Keratinocyte (primary cell): ENCODE measurements around the gene CCDC61. TPM values are rescaled to one million over a fixed set of nuclear protein-coding genes. Genes with fewer than 3 reads are reported as not detected.

Experiments
- DNase-seq: peaks from one replicate; pipeline ENCODE4 v3.0.0-alpha.2; 2011; ENCODE audit warnings: low read depth, missing footprints, low spot score
- FAIRE-seq: peaks from 2 replicates; lab custom pipeline; 2011; peaks lifted over from hg19 to GRCh38; lab: Jason Lieb, UNC
- H2AFZ ChIP-seq: 2 replicates; pipeline ENCODE4 v1.6.0; 2012; ENCODE audit warnings: low read length, control low read depth, inconsistent platforms; ENCODE audit not compliant: control insufficient read depth
- H3K27ac ChIP-seq: 2 replicates; pipeline ENCODE4 v1.5.1; 2011; ENCODE audit warnings: low read length; ENCODE audit not compliant: control insufficient read depth, insufficient read depth
- H3K27me3 ChIP-seq: 3 replicates; pipeline ENCODE4 v1.6.0; 2011; ENCODE audit warnings: low read length; ENCODE audit not compliant: control insufficient read depth, insufficient read depth; ENCODE audit errors: extremely low read depth
- H3K36me3 ChIP-seq, 2 experiments: 2 replicates in 1 of 2; 3 replicates in 1 of 2; pipeline ENCODE4 v1.5.1; 2011; ENCODE audit warnings: low read length in 2 of 2, mild to moderate bottlenecking in 1 of 2; ENCODE audit not compliant: control insufficient read depth in 2 of 2, insufficient read depth in 2 of 2; ENCODE audit errors: extremely low read depth in 1 of 2
- H3K4me1 ChIP-seq: 3 replicates; pipeline ENCODE4 v1.5.1; 2011; ENCODE audit warnings: low read length; ENCODE audit not compliant: control insufficient read depth, insufficient read depth; ENCODE audit errors: extremely low read depth
- H3K4me2 ChIP-seq: 3 replicates; pipeline ENCODE4 v1.6.0; 2011; ENCODE audit warnings: low read depth, low read length; ENCODE audit not compliant: control insufficient read depth, insufficient read depth; ENCODE audit errors: extremely low read depth
- H3K4me3 ChIP-seq, 3 experiments: fragments of 200-600 bp in 1 of 3; sonication (generic) in 1 of 3; 2 replicates in 2 of 3; 3 replicates in 1 of 3; pipeline ENCODE4 v1.5.1; 2011 to 2016; ENCODE audit warnings: low read length in 3 of 3, mild to moderate bottlenecking in 3 of 3, control low read depth in 2 of 3, inconsistent platforms in 1 of 3, low read depth in 1 of 3, mixed read lengths in 1 of 3, mixed run types in 1 of 3, moderate library complexity in 1 of 3; ENCODE audit not compliant: control insufficient read depth in 2 of 3, insufficient read depth in 2 of 3; ENCODE audit errors: extremely low read depth in 1 of 3
- H3K79me2 ChIP-seq: 2 replicates; pipeline ENCODE4 v1.6.0; 2012; ENCODE audit warnings: low read length; ENCODE audit not compliant: control insufficient read depth, insufficient read depth
- H3K9ac ChIP-seq: 3 replicates; pipeline ENCODE4 v1.6.0; 2011; ENCODE audit warnings: low read length; ENCODE audit not compliant: control insufficient read depth, insufficient read depth; ENCODE audit errors: extremely low read depth
- H3K9me1 ChIP-seq: 3 replicates; pipeline ENCODE4 v1.6.0; 2011; ENCODE audit warnings: low read length; ENCODE audit not compliant: control insufficient read depth, insufficient read depth; ENCODE audit errors: extremely low read depth
- H3K9me3 ChIP-seq: 2 replicates; pipeline ENCODE4 v1.5.1; 2012; ENCODE audit warnings: low read depth, low read length; ENCODE audit not compliant: control insufficient read depth
- H4K20me1 ChIP-seq: 3 replicates; pipeline ENCODE4 v1.6.0; 2011; ENCODE audit warnings: low read length; ENCODE audit not compliant: control insufficient read depth, insufficient read depth; ENCODE audit errors: extremely low read depth
- CTCF ChIP-seq, 3 experiments: IDR thresholded peaks in 1 of 3; conservative IDR thresholded peaks in 1 of 3; optimal IDR thresholded peaks in 1 of 3; 2 replicates in 2 of 3; 3 replicates in 1 of 3; pipeline versions ENCODE3 to v1.5.1; 2011; ENCODE audit warnings: low read length in 3 of 3, mild to moderate bottlenecking in 3 of 3, moderate library complexity in 2 of 3, control low read depth in 1 of 3, inconsistent platforms in 1 of 3; ENCODE audit not compliant: insufficient read depth in 2 of 3; ENCODE audit errors: extremely low read depth in 1 of 3
- EZH2 ChIP-seq: IDR thresholded peaks from one replicate; pipeline ENCODE4 v1.6.1; 2012; ENCODE audit warnings: inconsistent platforms, mild to moderate bottlenecking, low read length, moderate library complexity
- dilution Hi-C: fragments of 300-500 bp; cut with MboI; formaldehyde crosslinking; loops from one replicate; pipeline ENCODE4 v1.7.0; 2020; ENCODE audit warnings: low sequenced_read_pairs; ENCODE audit not compliant: extremely low pct_ligation_motif_present
- polyA minus RNA-seq, 3 experiments: library from RNA; depleted of rRNA, polyadenylated mRNA; stranded (reverse); fragments of >200 nt; gene quantifications; 1 replicate in 1 of 3; 2 replicates in 1 of 3; 3 replicates in 1 of 3; pipeline ENCODE4 v1.2.3, GENCODE V29; 2011
- polyA plus RNA-seq, 5 experiments: library from polyadenylated mRNA; depleted of rRNA in 3 of 5; stranded (reverse) in 3 of 5; stranded (forward) in 1 of 5; unstranded in 1 of 5; fragments of >200 nt; gene quantifications; 1 replicate in 1 of 5; 2 replicates in 3 of 5; 3 replicates in 1 of 5; pipeline versions ENCODE4 v1.2.1 to v1.2.3, GENCODE V29; 2011 to 2012; ENCODE audit warnings: missing spikeins in 2 of 5, low read depth in 1 of 5, low replicate concordance in 1 of 5

The CCDC61 gene
- polyA plus RNA-seq (5.2 to 6.1 TPM (median 5.8 TPM) in 3 replicates), polyA minus RNA-seq (2.7 to 6.8 TPM (median 3.1 TPM) in 3 replicates)
- polyA plus RNA-seq (2011; ENCODE audit: low read depth) = 1.4 TPM
- polyA plus RNA-seq (2011; cell fraction: cytosol; rRNA removed) = 1.9 and 3.5 TPM in 2 replicates
- 8.6 and 10.5 TPM in 2 replicates for polyA plus RNA-seq (2011; cell fraction: nucleus; rRNA removed)
- 5.0 and 10.0 TPM in 2 replicates for polyA plus RNA-seq (2012; ENCODE audit: low replicate concordance)
- polyA minus RNA-seq (2011; cell fraction: cytosol; rRNA and poly(A)+ RNA removed) = 4.8 TPM
- 6.1 and 9.0 TPM in 2 replicates for polyA minus RNA-seq (2011; cell fraction: nucleus; rRNA and poly(A)+ RNA removed)

- H3K9me1 ChIP-seq = peaks cover 2% of the 10 kb centered on the region
- H3K9ac ChIP-seq = peak within 1 kb of the TSS; percentile 88
- H3K9me3 ChIP-seq = no peaks in the 10 kb centered on the region
- peak within 1 kb of the TSS; percentile 75 for H2AFZ ChIP-seq
- dilution Hi-C loops = no loop called here
- H4K20me1 ChIP-seq = no peaks in the 10 kb centered on the region
- DNase-seq (peak; percentile 99), FAIRE-seq (peak; percentile 94)
- H3K79me2 ChIP-seq = peaks cover 2% of the 10 kb centered on the region
- H3K4me2 ChIP-seq = peak within 1 kb of the TSS; percentile 95
- H3K4me1 ChIP-seq = peaks cover 9% of the 10 kb centered on the region
- peak within 1 kb of the TSS; percentile 83 to 88 (median 86) for H3K4me3 ChIP-seq
- H3K27me3 ChIP-seq = no peaks in the 10 kb centered on the region
- H3K27ac ChIP-seq = peak within 1 kb of the TSS; percentile 74
- TF ChIP-seq CTCF (optimal IDR thresholded peaks at IDR 0.05 in 1 of 3, IDR thresholded peaks at IDR 0.05 in 1 of 3, conservative IDR thresholded peaks at IDR 0.05 in 1 of 3; ENCODE audit: extremely low read depth in 1 of 3, insufficient read depth in 2 of 3, low read length in 3 of 3) (no peak), EZH2 (no peak)
- peaks cover 0 to 4% of the 10 kb centered on the region in 2 experiments for H3K36me3 ChIP-seq
Observed at GRCh38 chr19:45994998-45995714, at the start of gene CCDC61. CCDC61 (plus strand) TSS chr19:45995467; CDS start chr19:46003019, 7,552 bp downstream.

DNA sequence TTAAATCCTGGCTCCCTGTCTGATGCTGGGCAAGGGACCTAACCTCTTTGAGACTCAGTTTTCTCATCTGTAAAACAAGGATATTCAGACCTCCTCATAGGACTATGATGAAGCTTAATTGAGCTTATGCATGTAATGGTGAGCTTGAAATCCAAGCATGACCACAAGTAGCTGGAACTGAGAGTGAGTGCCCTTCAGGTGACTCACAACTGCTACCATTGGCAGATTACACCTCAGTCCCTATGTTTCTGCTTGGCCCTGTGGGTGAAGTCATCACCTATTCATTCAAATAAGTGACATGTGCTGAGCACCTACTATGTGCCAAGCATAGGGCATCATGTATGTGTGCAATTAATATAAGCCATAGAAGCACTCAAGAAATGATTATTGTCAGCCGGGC, 47.3 kb upstream of the CCDC61 start:
- no peak overlapping the region for H3K4me3 ChIP-seq
- no peaks in the 10 kb centered on the region for H3K27me3 ChIP-seq
- H3K4me2 ChIP-seq = no peak overlapping the region
- no peaks in the 10 kb centered on the region for H3K79me2 ChIP-seq
- dilution Hi-C loops = no loop called here
- no peaks in the 10 kb centered on the region for H3K9me1 ChIP-seq
- no peaks in the 10 kb centered on the region for H3K36me3 ChIP-seq
- H2AFZ ChIP-seq = no peak overlapping the region
- no peaks in the 10 kb centered on the region for H4K20me1 ChIP-seq
- peaks cover 6% of the 10 kb centered on the region for H3K4me1 ChIP-seq
- FAIRE-seq (peak; percentile 57), DNase-seq (no peak)
- H3K27ac ChIP-seq = no peak overlapping the region
- TF ChIP-seq EZH2 = no peak
- no peak for TF ChIP-seq CTCF (optimal IDR thresholded peaks at IDR 0.05 in 1 of 3, IDR thresholded peaks at IDR 0.05 in 1 of 3, conservative IDR thresholded peaks at IDR 0.05 in 1 of 3; ENCODE audit: extremely low read depth in 1 of 3, insufficient read depth in 2 of 3, low read length in 3 of 3)
- no peaks in the 10 kb centered on the region for H3K9me3 ChIP-seq
- no peak overlapping the region for H3K9ac ChIP-seq
